GM18526 (cell line): ENCODE measurements around the gene SEZ6L2.

Experiments
- POLR2A ChIP-seq: IDR thresholded peaks from 3 replicates; pipeline ENCODE4 v1.6.1; 2011; ENCODE audit not compliant: insufficient read length; ENCODE audit errors: extremely low read depth

Gene SEZ6L2

DNA sequence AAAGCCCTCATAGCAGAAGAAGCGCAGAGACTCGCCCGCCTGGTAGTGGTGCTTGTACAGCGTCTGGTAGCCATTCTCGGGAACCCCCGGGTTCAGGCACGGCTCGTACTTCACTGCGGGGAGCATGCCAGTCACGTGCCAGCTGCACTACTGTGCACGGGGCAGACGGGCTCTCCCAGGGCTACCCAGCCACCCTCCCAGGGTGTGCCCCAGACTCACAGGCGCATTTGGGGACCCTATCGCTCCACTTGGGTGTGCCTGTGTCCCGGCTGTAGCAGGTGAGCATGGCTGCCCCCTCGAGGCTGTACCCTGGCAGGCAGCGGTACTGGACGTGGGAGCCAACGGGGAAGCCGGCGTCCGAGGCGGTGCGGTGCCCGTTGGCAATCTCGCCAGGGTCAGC lies 26.0 kb downstream of the SEZ6L2 start:
- TF ChIP-seq POLR2A, result no peak

DNA sequence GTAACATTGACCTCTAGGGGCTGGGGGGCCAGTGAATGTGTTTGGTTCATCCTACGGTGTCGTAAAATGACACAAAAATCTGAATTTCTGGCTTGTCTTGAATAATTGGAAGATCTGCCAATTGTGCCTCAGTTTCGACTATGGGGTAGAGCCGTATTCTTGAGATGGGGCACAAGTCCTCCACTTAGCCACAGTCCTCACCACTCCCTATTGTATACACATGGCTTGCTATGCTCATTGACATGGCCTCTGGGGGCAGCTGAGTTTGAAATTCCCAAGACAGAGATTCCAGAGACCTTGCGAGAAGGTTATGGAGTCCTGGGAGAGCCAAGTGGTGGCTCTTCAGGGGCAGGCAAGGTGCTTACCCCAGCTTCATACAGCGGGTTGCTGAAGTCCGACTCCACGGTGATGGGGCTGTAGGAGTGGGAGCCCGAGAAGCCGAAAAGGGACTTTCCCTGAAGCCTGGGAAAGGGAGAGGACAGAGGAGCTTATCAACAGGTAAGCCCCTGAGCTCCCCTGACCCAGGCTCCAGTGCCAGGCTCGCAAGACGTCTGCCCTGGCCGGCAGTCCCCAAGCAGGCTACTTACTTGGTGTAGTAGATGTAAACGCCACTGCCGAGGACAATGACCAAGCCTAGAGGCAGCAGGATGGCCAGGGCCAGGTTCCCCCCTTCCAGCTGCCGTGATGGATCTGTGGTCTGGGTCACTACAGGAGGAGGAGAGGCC lies 27.4 kb downstream of the SEZ6L2 start:
- TF ChIP-seq POLR2A, result no peak

DNA sequence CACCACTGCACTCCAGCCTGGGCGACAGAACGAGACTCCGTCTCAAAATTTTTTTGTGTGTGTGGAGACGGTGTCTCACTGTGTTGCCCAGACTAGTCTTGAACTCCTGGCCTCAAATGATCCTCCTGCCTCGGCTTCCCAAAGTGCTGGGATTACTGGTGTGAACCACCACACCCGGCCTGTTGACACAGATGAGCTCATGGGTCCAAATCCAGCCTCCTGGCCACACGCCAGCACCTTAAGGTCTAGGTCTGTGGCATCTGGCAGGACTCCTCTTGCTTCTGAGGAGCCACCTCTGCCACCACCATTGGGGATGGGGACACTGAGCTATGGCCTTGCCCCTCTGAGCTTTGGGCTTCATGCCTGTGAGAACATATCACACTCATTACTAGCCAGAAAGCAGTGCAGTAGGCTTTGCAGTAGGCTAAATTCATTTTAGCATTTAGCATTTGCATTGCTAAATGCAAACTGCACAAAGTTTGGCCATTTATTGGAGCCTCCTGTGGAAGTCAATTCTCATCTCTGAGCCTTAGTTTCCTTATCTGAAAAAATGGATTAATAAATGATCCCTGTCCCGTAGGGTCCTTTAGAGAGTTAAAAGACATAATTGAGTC lies 30.8 kb downstream of the SEZ6L2 start:
- no peak for TF ChIP-seq POLR2A

GRCh38 chr16:29864205-29864604 lies 35.1 kb downstream of the SEZ6L2 start:
- TF ChIP-seq POLR2A, result no peak

GRCh38 chr16:29863669-29863984 lies 35.7 kb downstream of the SEZ6L2 start:
- TF ChIP-seq POLR2A, result no peak

DNA sequence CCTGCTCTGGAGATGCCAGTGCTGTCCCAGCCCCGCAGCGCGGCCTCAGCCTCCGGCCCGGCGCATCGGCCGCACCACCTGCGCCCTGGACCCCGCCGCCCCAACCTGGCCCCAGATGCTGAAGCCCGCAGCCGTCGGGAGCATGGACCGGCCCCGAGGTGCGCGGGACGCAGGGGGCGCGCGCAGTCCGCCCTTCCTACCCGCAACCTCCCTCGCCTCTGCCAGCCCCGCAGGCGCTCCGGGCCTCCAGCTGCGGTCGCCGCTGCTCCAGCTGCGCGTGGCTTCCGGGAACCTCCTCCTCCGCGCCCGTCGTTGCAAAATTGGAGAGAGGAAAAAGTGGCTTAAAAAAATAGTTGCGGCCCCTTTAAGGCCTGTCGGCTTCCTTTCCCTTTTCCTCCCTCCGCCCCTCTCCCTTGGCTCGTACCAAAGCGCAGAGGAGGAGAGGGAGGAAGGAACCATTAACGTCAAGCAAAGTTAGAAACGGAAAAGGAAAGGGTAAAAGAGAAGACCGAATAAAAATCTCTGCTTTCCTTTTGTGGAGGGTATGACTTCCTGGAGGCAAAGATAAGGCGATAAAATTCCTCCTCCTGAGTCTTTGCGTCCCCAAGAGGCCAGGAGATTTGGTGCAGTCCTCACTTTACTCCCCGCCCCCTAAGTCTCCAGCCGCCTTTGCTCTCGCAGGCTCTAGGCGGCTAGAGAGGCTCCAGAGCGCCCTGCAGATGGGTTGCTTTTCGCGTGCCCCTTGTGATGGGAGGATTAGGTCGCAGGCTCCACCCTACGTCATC lies 36.3 kb downstream of the SEZ6L2 start, which contains the start of gene CDIPT:
CDIPT (minus strand) TSS at position 343 of the 785 bp plus-strand sequence. CDS start 369 bp downstream, outside the sequence.
- TF ChIP-seq POLR2A, result peak; percentile 57

DNA sequence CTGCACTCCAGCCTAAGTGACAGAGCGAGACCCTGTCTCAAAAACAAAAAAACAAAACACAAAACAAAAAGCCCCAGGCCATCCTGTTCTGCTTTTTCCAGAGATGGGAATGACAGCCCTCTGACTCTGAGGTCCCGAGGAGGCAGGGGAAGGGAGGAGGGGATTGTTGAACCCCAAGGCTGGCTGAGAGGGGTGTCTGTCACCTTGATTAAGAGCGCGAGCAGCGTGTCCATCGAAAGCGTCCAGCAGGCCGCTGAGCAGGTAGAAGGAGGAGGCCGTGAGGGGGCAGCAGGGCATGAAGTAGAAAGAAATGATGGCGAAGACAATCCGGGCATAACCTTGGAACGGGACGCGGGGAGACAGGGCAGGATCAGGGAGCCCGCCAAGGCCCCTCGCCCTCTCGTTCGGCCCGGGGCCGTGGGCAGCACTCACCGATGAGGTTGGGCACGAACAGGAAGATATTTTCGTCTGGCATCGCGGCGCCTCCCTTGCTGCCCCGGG lies 36.9 kb downstream of the SEZ6L2 start:
- no peak for TF ChIP-seq POLR2A

GRCh38 chr16:29860218-29860617 lies 39.1 kb downstream of the SEZ6L2 start:
- no peak for TF ChIP-seq POLR2A

DNA sequence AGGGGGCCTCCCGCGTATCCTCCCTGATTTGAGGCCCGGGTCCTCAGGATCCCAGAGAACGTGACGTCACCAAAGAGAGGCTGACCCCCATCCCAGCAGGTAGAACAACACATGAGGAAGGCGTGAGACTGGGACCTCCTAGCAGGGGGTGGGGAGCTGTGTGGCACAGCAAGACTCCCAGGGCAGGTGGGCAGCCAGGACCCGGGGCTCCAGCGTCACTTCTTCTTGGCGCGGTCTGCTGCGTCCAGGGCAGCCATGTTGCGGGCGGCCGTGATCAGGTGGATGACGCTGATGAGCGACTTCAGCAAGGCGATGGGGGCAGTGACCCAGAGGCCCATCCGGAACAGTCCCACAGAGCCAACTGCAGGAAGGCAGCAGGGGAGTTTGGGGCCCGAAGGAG lies 40.4 kb downstream of the SEZ6L2 start:
- TF ChIP-seq POLR2A, result no peak

DNA sequence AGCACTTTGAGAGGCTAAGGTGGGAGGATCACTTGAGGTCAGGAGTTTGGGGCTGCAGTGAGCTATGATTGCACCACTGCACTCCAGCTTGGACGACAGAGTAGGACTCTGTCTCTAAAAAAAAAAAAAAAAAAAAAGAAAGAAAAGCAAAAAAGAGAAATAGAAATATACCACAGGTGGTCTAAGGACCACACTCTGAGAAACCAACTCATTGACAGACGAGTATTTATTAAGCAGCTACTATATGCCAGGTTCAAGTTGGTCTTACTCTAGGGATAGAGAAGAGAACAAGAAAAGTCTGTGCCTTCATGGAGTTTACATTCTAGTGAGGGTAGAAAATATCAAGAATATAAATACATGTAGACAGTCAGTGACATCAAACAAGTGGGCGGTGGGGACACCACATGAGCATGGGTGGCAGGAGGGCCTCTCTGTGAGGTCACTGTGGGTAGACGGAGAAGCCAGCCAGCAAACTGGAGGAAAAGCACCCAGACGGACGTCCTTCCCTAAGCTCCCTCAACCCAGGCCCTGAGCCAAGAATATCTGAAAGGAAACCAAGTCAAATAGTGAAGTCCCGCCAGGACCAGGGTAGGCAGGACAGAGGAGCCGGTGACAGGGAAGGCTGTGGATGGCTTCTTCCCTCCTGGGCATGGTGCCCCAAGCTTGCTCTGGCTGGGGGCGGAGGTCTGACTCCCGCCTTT lies 41.1 kb downstream of the SEZ6L2 start:
- TF ChIP-seq POLR2A, result no peak

- no peak for TF ChIP-seq POLR2A
These were observed 42.1 kb downstream of the SEZ6L2 start for GRCh38 chr16:29857133-29857760.

- no peak for TF ChIP-seq POLR2A
These were observed 44.7 kb downstream of the SEZ6L2 start for GRCh38 chr16:29854520-29855100.

DNA sequence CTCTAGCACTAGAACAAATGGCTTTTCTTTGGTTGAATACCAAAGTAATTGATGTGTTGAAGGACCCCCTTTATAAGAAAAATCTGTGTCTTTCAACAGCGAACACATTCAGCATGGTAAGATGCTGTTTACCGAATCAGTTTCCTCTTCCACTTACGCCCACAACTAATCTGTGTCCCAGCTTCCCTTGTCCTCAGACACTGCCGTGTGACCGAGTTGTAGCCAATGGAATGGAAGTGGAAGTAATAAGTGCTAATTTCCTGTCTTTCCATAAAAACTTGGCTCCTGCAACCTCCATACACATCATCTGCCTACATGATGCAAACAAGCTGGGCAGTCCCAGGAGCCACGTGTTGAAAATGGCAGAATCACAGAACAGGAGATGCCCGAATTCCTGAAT lies 46.7 kb downstream of the SEZ6L2 start:
- no peak for TF ChIP-seq POLR2A

DNA sequence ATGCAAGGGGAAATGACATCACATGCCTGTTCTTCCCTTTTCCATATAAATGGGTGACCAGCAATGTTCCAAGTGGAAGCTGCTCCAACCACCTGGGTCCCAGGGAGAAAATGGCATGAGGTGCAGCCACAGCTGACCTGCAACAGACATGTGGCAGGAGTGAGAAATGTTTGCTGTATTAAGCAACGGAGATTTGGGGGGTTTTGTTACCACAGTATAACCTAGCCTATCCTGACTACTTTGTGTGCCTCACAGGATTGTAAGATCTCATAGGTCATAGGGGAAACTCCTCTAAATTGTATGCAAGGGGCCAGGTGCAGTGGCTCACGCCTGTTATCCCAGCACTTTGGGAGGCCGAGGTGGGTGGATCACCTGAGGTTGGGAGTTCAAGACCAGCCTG lies 48.4 kb downstream of the SEZ6L2 start:
- TF ChIP-seq POLR2A, result no peak

GRCh38 chr16:29849505-29849904 lies 49.8 kb downstream of the SEZ6L2 start:
- no peak for TF ChIP-seq POLR2A
